Ovary (tissue), 3 donors: Measurements from ENCODE around the gene BRI3.

Experiments
- CTCF ChIP-seq, 3 donors: fragments of 450-650 bp in 2 of 3; fragments of 200-600 bp in 1 of 3; IDR thresholded peaks; one replicate each; pipeline versions ENCODE4 v1.5.1 to v1.8.0; 2016 to 2022; ENCODE audit warnings: antibody characterized with exemption in 3 of 3, mild to moderate bottlenecking in 1 of 3
- EP300 ChIP-seq: sonication (generic); formaldehyde crosslinking; IDR thresholded peaks from one replicate; pipeline ENCODE4 v1.6.1; 2017; ENCODE audit warnings: antibody characterized with exemption
- donor health status: DM: no; HTN: no; CAD: no.

DNA sequence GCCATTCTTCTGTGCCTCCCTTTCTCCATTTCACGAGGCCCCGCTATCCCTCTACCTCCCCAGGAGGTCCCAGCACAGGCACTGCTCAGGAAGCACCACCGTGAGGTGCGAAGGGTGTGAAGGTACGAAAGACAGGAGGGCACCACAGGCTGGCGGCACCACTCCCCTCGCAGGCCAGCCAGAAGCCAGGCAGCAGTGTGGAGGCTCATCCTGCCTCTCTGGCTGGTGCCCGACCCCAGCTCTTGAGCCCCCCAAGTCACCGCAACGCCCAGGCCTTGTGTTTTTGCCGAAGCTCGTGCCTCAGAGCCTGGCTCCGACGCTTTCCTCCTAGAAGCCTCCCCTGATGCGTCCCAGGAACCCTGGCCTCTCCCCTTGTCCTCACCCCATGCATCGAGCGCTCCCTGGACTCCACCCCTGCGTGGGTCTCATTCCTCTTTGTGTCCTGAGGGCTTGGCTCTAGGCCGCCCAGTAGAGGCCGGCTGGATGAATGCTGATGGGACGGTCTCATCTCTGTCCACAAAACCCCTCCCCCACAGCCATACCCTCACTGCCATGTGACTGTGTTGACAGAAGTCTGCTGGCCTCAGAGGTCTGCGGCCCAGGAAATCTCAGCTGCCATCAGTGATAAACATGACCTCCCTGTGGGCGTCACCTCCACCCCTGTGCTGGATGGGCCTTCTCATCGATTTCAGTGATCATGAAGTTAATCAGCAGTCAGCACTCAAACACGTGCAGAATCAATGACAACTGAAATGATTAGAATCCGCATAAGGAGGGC, 19.3 kb downstream of the BRI3 start:
- no peak for TF ChIP-seq EP300
- TF ChIP-seq CTCF (IDR thresholded peaks at IDR 0.05) = no peak
